GM12878 (cell line): ENCODE results near the gene POR. TPM values are rescaled to one million over a fixed set of nuclear protein-coding genes. Genes with fewer than 3 reads are reported as not detected.
A peak's percentile ranks its signal among the peaks of the same experiment; 100 is the strongest.

Experiments used
- CREB1 ChIP-seq: IDR thresholded peaks from 2 replicates; pipeline ENCODE4 v1.6.1; 2012; ENCODE audit warnings: low read depth, mild to moderate bottlenecking, inconsistent platforms
- GABPA ChIP-seq: IDR thresholded peaks from 2 replicates; pipeline ENCODE4 v1.6.1; 2014; ENCODE audit warnings: antibody characterized with exemption, low read depth, mild to moderate bottlenecking, inconsistent platforms
- KLF5 ChIP-seq: fragments of 450-650 bp; IDR thresholded peaks from 2 replicates; pipeline ENCODE4 v1.6.1; 2014; ENCODE audit warnings: mild to moderate bottlenecking; ENCODE audit not compliant: partially characterized antibody
- MYC ChIP-seq: IDR thresholded peaks from 2 replicates; pipeline ENCODE4 v1.6.1; 2011; ENCODE audit warnings: mild to moderate bottlenecking, low read length, moderate library complexity, inconsistent platforms; ENCODE audit not compliant: insufficient read depth, insufficient replicate concordance, insufficient read length, severe bottlenecking
- NFIC ChIP-seq: IDR thresholded peaks from 2 replicates; pipeline ENCODE4 v1.6.1; 2012; ENCODE audit warnings: low read depth, mild to moderate bottlenecking, inconsistent platforms, low read length, moderate library complexity
- NR2C1 ChIP-seq: fragments of 450-650 bp; IDR thresholded peaks from 2 replicates; pipeline ENCODE4 v1.6.1; 2017; ENCODE audit warnings: antibody characterized with exemption, mild to moderate bottlenecking, moderate library complexity
- NRF1 ChIP-seq: conservative IDR thresholded peaks from 2 replicates; pipeline ENCODE4 v1.6.1; 2011; ENCODE audit warnings: mild to moderate bottlenecking, low read depth, low read length, improper control_type of control experiment
- PAX5 ChIP-seq: IDR thresholded peaks from 2 replicates; pipeline ENCODE4 v1.6.1; 2011; ENCODE audit warnings: low read depth, low read length, borderline replicate concordance
- RCOR1 ChIP-seq: conservative IDR thresholded peaks from 2 replicates; pipeline ENCODE4 v1.6.1; 2012; ENCODE audit warnings: low read depth, low read length, improper control_type of control experiment
- RELA ChIP-seq: fragments of 450-650 bp; IDR thresholded peaks from 2 replicates; pipeline ENCODE4 v1.8.0; 2014; ENCODE audit warnings: borderline replicate concordance; ENCODE audit not compliant: partially characterized antibody
- SUPT20H ChIP-seq: IDR thresholded peaks from 2 replicates; pipeline ENCODE4 v1.6.1; 2011; ENCODE audit warnings: low read depth, mild to moderate bottlenecking, low read length, moderate library complexity, borderline replicate concordance; ENCODE audit not compliant: control insufficient read depth
- polyA plus RNA-seq, 11 experiments: library from polyadenylated mRNA; depleted of rRNA in 4 of 11; unstranded in 6 of 11; stranded (reverse) in 5 of 11; fragments of >200 nt; fragmentation: Nextera tagmentation in 4 of 11; fragmentation: Illumina TruSeq in 1 of 11; extraction: Ambion mirVana in 4 of 11; extraction: Trizol in 1 of 11; gene quantifications; 1 replicate in 1 of 11; 2 replicates in 10 of 11; pipeline versions ENCODE4 v1.2.1 to v1.2.3, GENCODE V29; 2011 to 2016; ENCODE audit warnings: inconsistent platforms in 2 of 11, missing spikeins in 2 of 11, low read depth in 1 of 11
- total RNA-seq, 4 experiments: library from RNA; depleted of rRNA in 3 of 4; stranded (reverse); fragments of >200 nt in 3 of 4; fragmentation: Illumina TruSeq in 1 of 4; extraction: Trizol in 1 of 4; gene quantifications; 2 replicates each; pipeline versions ENCODE4 v1.2.1 to v1.2.3, GENCODE V29; 2013 to 2021
- TF ChIP-seq, protein P1 (sequence below): fragments of 450-650 bp; formaldehyde crosslinking; IDR thresholded peaks from 2 replicates; pipeline ENCODE4 v1.4.0; 2020; ENCODE audit warnings: mild to moderate bottlenecking, moderate library complexity
- TF ChIP-seq, protein P2 (sequence below): fragments of 450-650 bp; IDR thresholded peaks from 2 replicates; pipeline ENCODE4 v1.6.1; 2016; ENCODE audit warnings: mild to moderate bottlenecking, moderate library complexity, borderline replicate concordance
- TF ChIP-seq, protein P3 (sequence below): IDR thresholded peaks from 2 replicates; pipeline ENCODE4 v1.6.1; 2011; ENCODE audit warnings: mild to moderate bottlenecking, low read depth, low read length, moderate library complexity; ENCODE audit not compliant: insufficient replicate concordance
- TF ChIP-seq, protein P4 (sequence below): IDR thresholded peaks from 2 replicates; pipeline ENCODE4 v1.6.1; 2011; ENCODE audit warnings: borderline replicate concordance, low read depth, mild to moderate bottlenecking, moderate library complexity, mixed read lengths, low read length; ENCODE audit not compliant: insufficient read depth; ENCODE audit errors: extremely low read length
- TF ChIP-seq, protein P5 (sequence below): fragments of 450-650 bp; IDR thresholded peaks from 2 replicates; pipeline ENCODE4 v1.6.1; 2017; ENCODE audit warnings: low read depth, mild to moderate bottlenecking, moderate library complexity

POR gene
- total and polyA plus RNA-seq, 10 of the 15 experiments (the other 5 are each of a cell fraction or from before 2014, with no cell fraction given) = 2.2 to 75.8 (median 35.9) TPM

DNA sequence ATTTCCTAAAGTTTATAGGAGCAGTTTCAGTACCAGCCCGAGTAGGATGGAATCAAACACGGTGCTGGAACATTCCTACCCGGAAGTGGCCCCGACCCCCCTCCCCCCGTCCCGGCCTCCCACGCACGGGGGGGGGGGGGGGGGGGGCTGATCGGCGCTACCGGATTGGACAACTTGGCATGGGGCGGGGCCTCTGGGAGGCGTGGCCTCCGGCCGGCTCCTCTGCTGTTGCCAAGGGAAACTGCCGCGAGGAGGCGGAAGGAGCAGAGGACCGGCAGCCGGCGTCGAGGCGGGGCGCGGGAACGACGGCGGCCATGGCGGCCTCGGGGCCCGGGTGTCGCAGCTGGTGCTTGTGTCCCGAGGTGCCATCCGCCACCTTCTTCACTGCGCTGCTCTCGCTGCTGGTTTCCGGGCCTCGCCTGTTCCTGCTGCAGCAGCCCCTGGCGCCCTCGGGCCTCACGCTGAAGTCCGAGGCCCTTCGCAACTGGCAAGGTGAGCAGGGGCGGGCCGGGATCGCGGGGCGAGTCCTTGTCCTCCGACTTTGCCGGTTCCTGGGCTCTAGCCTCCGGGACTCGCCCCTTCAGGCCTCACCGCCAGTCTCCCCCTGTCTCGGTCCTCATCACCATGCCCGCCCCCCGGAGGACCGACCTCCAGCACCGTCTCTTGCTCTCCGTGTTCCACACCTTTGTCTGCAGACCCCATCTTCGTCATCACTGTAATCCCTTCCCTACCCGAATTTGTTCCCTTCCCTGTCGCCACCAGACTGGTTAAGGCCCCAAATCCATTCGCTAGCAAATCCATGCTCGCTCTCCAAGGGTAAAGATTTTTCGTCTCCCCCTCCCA lies 36.0 kb upstream of the POR start, which contains the start of gene RHBDD2 (continued):
- TF ChIP-seq KLF5 = no peak
- TF ChIP-seq, protein P1, sequence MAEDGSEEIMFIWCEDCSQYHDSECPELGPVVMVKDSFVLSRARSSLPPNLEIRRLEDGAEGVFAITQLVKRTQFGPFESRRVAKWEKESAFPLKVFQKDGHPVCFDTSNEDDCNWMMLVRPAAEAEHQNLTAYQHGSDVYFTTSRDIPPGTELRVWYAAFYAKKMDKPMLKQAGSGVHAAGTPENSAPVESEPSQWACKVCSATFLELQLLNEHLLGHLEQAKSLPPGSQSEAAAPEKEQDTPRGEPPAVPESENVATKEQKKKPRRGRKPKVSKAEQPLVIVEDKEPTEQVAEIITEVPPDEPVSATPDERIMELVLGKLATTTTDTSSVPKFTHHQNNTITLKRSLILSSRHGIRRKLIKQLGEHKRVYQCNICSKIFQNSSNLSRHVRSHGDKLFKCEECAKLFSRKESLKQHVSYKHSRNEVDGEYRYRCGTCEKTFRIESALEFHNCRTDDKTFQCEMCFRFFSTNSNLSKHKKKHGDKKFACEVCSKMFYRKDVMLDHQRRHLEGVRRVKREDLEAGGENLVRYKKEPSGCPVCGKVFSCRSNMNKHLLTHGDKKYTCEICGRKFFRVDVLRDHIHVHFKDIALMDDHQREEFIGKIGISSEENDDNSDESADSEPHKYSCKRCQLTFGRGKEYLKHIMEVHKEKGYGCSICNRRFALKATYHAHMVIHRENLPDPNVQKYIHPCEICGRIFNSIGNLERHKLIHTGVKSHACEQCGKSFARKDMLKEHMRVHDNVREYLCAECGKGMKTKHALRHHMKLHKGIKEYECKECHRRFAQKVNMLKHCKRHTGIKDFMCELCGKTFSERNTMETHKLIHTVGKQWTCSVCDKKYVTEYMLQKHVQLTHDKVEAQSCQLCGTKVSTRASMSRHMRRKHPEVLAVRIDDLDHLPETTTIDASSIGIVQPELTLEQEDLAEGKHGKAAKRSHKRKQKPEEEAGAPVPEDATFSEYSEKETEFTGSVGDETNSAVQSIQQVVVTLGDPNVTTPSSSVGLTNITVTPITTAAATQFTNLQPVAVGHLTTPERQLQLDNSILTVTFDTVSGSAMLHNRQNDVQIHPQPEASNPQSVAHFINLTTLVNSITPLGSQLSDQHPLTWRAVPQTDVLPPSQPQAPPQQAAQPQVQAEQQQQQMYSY (CRISPR knock-in tag) = no peak
- no peak for TF ChIP-seq RCOR1
- peak; percentile 47 for TF ChIP-seq CREB1
- TF ChIP-seq, protein P2, sequence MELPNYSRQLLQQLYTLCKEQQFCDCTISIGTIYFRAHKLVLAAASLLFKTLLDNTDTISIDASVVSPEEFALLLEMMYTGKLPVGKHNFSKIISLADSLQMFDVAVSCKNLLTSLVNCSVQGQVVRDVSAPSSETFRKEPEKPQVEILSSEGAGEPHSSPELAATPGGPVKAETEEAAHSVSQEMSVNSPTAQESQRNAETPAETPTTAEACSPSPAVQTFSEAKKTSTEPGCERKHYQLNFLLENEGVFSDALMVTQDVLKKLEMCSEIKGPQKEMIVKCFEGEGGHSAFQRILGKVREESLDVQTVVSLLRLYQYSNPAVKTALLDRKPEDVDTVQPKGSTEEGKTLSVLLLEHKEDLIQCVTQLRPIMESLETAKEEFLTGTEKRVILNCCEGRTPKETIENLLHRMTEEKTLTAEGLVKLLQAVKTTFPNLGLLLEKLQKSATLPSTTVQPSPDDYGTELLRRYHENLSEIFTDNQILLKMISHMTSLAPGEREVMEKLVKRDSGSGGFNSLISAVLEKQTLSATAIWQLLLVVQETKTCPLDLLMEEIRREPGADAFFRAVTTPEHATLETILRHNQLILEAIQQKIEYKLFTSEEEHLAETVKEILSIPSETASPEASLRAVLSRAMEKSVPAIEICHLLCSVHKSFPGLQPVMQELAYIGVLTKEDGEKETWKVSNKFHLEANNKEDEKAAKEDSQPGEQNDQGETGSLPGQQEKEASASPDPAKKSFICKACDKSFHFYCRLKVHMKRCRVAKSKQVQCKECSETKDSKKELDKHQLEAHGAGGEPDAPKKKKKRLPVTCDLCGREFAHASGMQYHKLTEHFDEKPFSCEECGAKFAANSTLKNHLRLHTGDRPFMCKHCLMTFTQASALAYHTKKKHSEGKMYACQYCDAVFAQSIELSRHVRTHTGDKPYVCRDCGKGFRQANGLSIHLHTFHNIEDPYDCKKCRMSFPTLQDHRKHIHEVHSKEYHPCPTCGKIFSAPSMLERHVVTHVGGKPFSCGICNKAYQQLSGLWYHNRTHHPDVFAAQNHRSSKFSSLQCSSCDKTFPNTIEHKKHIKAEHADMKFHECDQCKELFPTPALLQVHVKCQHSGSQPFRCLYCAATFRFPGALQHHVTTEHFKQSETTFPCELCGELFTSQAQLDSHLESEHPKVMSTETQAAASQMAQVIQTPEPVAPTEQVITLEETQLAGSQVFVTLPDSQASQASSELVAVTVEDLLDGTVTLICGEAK = no peak
- no peak for TF ChIP-seq GABPA
- no peak for TF ChIP-seq NFIC
- TF ChIP-seq PAX5 = 0 out of 2 replicates have a peak, but pooled peaks have one; percentile 18
- no peak for TF ChIP-seq MYC
- TF ChIP-seq SUPT20H = no peak
- no peak for TF ChIP-seq NR2C1
- no peak for TF ChIP-seq NRF1
- peak; percentile 78 for TF ChIP-seq RELA
- TF ChIP-seq, protein P3, sequence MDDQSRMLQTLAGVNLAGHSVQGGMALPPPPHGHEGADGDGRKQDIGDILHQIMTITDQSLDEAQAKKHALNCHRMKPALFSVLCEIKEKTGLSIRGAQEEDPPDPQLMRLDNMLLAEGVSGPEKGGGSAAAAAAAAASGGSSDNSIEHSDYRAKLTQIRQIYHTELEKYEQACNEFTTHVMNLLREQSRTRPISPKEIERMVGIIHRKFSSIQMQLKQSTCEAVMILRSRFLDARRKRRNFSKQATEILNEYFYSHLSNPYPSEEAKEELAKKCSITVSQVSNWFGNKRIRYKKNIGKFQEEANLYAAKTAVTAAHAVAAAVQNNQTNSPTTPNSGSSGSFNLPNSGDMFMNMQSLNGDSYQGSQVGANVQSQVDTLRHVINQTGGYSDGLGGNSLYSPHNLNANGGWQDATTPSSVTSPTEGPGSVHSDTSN = no peak
- TF ChIP-seq, protein P4, sequence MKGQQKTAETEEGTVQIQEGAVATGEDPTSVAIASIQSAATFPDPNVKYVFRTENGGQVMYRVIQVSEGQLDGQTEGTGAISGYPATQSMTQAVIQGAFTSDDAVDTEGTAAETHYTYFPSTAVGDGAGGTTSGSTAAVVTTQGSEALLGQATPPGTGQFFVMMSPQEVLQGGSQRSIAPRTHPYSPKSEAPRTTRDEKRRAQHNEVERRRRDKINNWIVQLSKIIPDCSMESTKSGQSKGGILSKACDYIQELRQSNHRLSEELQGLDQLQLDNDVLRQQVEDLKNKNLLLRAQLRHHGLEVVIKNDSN = no peak
- TF ChIP-seq, protein P5, sequence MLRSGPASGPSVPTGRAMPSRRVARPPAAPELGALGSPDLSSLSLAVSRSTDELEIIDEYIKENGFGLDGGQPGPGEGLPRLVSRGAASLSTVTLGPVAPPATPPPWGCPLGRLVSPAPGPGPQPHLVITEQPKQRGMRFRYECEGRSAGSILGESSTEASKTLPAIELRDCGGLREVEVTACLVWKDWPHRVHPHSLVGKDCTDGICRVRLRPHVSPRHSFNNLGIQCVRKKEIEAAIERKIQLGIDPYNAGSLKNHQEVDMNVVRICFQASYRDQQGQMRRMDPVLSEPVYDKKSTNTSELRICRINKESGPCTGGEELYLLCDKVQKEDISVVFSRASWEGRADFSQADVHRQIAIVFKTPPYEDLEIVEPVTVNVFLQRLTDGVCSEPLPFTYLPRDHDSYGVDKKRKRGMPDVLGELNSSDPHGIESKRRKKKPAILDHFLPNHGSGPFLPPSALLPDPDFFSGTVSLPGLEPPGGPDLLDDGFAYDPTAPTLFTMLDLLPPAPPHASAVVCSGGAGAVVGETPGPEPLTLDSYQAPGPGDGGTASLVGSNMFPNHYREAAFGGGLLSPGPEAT = no peak
